Measurements from ENCODE around the gene TSPAN4.

Gene TSPAN4

DNA sequence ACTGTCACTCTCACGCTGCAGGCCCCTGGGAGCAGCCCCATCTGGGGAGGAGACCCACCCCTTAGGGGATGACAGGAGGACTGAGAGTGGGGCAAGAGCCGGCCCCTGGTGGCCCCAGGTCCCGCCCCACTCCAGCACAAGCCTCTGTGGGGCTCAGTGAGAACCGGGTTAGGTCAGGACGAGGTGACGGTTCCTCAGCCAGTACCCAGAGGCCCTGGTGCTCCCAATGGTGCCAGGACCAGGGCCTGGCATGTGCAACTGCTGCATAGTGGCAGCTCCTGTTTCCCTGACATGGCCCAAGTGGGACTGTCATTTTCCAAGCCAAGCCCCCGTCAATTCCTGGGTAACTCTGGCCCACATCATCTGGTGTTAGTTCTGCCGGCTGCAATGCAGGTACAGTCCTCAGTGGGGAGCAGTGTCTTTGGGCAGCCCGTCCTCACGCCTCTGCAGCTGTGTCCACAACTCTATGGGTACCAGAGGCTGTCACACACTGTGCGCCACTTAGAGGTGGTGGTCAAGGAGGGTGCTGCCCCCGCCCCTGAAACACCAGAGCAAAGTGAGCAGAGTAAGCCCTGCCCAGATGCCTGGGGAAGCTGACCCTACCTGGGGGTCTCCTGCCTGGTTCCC, 52.0 kb downstream of the TSPAN4 start:
- POLR2A ChIA-PET: no interaction called here
- no peak for DNase-seq (ENCODE audit: extremely low spot score)
- TF ChIP-seq, protein P1, sequence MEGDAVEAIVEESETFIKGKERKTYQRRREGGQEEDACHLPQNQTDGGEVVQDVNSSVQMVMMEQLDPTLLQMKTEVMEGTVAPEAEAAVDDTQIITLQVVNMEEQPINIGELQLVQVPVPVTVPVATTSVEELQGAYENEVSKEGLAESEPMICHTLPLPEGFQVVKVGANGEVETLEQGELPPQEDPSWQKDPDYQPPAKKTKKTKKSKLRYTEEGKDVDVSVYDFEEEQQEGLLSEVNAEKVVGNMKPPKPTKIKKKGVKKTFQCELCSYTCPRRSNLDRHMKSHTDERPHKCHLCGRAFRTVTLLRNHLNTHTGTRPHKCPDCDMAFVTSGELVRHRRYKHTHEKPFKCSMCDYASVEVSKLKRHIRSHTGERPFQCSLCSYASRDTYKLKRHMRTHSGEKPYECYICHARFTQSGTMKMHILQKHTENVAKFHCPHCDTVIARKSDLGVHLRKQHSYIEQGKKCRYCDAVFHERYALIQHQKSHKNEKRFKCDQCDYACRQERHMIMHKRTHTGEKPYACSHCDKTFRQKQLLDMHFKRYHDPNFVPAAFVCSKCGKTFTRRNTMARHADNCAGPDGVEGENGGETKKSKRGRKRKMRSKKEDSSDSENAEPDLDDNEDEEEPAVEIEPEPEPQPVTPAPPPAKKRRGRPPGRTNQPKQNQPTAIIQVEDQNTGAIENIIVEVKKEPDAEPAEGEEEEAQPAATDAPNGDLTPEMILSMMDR (IDR thresholded peaks at IDR 0.05; ENCODE audit: control extremely low read depth, extremely low read depth, low read depth, missing control alignments): no peak
- CTCF ChIA-PET: no interaction called here

DNA sequence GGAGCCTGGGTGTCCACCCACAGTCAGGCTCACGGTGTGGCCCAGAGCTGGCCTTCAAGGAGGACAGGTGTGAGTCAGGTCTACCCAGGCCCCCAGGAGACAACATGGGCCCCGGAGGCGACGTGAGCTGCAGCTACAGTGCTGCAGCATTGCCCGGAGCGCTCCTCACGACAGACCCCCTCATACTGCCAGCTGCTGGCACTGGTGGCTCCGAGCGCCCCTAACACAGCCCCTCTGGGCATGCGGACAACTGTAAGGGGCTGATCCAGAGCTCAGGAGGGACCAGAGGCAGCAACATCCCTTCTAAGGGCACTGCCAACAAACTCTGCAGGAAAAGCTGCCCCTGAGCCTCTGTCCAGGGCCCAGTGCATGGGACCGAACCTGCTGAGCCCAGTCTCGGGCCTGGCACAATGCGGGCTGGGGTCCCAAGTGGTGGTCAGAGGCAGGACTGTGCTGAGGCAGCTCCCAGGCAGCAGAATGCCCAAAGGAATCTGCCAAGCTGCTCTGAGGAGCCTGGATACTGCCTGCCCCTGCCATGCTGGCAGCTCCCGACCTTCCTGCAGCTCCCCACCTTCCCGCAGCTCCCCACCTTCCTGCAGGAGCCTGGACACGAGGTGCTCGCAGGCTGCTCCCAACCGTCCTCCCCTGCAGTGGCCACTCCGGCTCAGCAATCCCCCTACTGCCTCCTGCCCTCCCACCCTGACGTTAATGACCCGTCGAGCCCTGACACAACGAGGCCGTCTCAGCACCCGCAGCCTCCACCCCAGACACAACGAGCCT, 52.9 kb downstream of the TSPAN4 start:
- POLR2A ChIA-PET: no interaction called here
- CTCF ChIA-PET: no interaction called here
- TF ChIP-seq, protein P1 (IDR thresholded peaks at IDR 0.05; ENCODE audit: control extremely low read depth, extremely low read depth, low read depth, missing control alignments): no peak

DNA sequence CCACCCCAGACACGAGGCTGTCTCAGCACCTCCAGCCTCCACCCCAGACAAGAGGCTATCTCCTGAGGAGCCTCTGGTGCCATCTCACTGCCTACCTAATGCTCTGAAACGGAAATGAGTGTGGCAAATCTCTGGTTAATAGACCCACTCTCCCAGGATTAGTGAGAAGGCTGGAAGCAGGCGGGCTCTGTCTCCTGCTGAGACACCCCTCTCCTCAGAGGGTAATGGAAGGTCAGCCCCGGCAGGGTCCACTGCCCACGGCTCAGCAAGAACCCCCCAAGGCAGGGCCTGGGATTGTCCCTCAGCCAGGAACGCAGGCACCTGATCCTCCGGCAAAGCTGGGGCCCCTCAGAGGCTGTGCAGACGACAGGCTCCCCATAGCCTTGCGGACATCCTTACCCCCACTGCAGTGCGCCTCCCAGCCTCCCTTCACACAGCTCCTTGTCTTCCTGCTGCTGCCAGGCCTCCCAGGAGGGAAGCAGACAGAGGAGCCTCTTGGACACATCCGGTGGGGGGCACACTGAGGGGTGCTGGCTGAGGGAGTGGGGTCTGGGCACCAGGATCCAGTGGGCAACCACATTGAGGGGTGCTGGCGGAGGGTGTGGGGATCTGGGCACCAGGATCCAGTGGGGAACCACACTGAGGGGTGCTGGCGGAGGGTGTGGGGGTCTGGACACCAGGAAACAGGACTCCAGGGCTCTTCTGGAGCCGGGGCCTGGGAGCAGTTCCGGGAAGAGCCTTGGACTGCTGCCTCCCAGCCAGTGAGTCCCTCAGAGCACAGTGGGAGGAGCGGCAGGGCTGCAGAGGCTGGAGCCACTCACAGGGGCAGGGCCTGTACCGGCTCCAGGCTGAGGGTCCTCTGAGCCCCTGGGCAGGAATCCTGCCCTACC, 54.8 kb downstream of the TSPAN4 start:
- DNase-seq (ENCODE audit: extremely low spot score): no peak
- ChIA-PET POLR2A (no interaction called here), CTCF (no interaction called here)
- TF ChIP-seq, protein P1 (IDR thresholded peaks at IDR 0.05; ENCODE audit: control extremely low read depth, extremely low read depth, low read depth, missing control alignments): no peak

More for the DNA sequence above, 52.9 kb downstream of the TSPAN4 start:
- no peak for DNase-seq (ENCODE audit: extremely low spot score)

DNA sequence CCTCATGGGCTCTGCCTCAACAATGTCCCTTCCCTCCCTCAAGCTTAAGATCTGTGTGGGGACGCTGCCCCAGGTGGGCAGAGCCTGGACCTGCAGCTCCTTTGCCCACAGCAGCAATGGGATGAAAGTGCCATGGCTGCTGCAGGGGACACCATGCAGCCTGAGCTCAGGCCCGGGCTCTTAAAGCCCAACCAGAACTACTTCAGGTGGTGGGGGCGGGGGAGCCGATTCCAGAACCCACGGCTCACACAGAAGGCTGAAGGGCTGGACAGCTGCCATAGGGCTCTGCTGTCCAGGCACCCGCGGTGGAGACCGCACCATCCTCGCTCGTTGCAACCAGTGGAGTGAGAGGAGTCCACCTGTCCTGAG, 55.5 kb downstream of the TSPAN4 start:
- CTCF ChIA-PET: no interaction called here
- TF ChIP-seq, protein P1 (IDR thresholded peaks at IDR 0.05; ENCODE audit: control extremely low read depth, extremely low read depth, low read depth, missing control alignments): peak; percentile 18
- POLR2A ChIA-PET: no interaction called here
- DNase-seq (ENCODE audit: extremely low spot score): no peak

DNA sequence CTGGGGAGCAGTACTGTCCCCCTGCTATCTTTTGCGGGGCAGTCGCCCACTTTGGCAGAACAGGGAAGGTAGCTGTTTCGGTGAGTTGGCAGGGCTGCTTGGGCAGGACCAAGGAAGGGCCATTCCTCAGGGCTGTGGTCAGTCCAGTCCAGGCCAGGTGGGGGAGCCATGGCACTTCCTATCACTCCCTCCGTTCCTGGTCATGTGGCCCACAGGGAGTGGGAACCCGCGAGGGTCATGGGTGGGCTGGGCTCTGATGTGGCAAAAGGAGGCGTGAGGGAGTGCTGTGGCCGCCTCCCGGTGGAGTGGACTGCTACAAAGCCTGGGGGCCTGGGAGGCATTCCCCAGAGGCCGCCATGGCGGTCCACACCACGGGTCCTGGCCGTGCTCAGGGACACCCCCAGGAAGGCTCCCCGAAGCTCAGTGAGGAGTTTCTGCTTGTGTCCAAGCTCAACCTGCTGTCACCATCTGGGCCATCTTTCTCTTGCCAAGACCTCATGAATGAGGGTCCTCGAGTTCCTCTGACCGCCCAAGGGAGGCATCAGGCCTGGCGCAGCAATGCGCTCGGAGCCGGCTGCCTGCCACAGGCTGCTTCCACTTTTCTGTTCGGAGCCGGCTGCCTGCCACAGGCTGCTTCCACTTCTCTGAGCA, 56.0 kb downstream of the TSPAN4 start:
- ChIA-PET CTCF (no interaction called here), POLR2A (no interaction called here)
- no peak for DNase-seq (ENCODE audit: extremely low spot score)
- TF ChIP-seq, protein P1 (IDR thresholded peaks at IDR 0.05; ENCODE audit: control extremely low read depth, extremely low read depth, low read depth, missing control alignments): no peak

DNA sequence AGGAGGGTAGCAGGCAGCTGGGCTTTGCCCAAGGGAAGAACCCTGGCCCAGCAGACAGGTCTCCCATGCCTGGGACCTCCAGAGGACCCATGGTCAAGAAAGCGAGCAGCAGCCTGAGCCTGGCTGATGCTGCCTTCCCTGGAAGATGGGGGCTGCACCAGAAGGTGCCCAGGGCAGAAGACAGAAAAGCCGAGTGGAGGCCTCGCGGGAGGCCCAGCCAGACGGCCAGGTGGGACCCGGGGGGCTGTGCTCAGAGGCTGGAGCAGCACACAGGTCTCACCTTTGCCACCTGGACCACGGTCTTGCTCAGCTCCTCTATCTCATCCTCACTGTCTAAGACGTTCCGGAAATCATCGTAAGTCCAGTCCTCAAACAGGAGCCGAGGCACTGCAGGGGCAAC, 57.1 kb downstream of the TSPAN4 start:
- POLR2A ChIA-PET: no interaction called here
- TF ChIP-seq, protein P1 (IDR thresholded peaks at IDR 0.05; ENCODE audit: control extremely low read depth, extremely low read depth, low read depth, missing control alignments): no peak
- DNase-seq (ENCODE audit: extremely low spot score): no peak
- CTCF ChIA-PET: interaction anchor here (0.9 kb wide), 1 partner anchor 51 kb away, joined by 3 read pairs; no protein-coding TSS in a partner anchor

Measured in GM10248 (cell line).